Colonic mucosa (tissue), 4 donors: ENCODE measurements around the gene PPM1N. TPM values are rescaled to one million over a fixed set of nuclear protein-coding genes. Genes with fewer than 3 reads are reported as not detected.

ENCODE experiments used
- DNase-seq: peaks from one replicate; pipeline ENCODE4 v3.0.0-alpha.2; 2020
- H3K27ac ChIP-seq: fragments of 200-600 bp; one replicate; pipeline ENCODE4 v1.8.0; 2021
- H3K27me3 ChIP-seq: fragments of 200-600 bp; one replicate; pipeline ENCODE4 v1.8.0; 2021
- H3K36me3 ChIP-seq: fragments of 200-600 bp; one replicate; pipeline ENCODE4 v1.8.0; 2021
- H3K4me1 ChIP-seq: fragments of 200-600 bp; one replicate; pipeline ENCODE4 v1.8.0; 2021; ENCODE audit warnings: mild to moderate bottlenecking
- H3K4me3 ChIP-seq: fragments of 200-600 bp; one replicate; pipeline ENCODE4 v1.8.0; 2021
- H3K9ac ChIP-seq, 2 donors: one replicate each; pipeline ENCODE4 v1.7.0; 2013; ENCODE audit warnings: control low read depth in 2 of 2, low read depth in 2 of 2, low read length in 2 of 2
- H3K9me3 ChIP-seq: fragments of 200-600 bp; one replicate; pipeline ENCODE4 v1.8.0; 2021
- intact Hi-C: fragments of 100-400 bp; cut with DNase I; formaldehyde crosslinking; loops from one replicate; pipeline ENCODE4 v1.14.1; 2022
- total RNA-seq, 2 donors: library from RNA; stranded (reverse); fragmentation: NEBNext Ultra II Directional in 1 of 2; extraction: Animal tissue kit (Norgen Biotek cat#: 25700) in 1 of 2; gene quantifications; one replicate each; pipeline ENCODE4 v1.2.1, GENCODE V29; 2021
- TF ChIP-seq, protein P1 (sequence below): fragments of 200-600 bp; IDR thresholded peaks from one replicate; pipeline ENCODE4 v1.8.0; 2022; ENCODE audit warnings: antibody characterized with exemption, mild to moderate bottlenecking
- donor health status: healthy.
- donor health status: DM: no; HTN: no; CAD: no.
- donor health status: DM: no; HTN: no; CAD: no.

PPM1N gene
- total RNA-seq, 2 donors from 2014 or later: 0.67 to 1.7 TPM

- H3K36me3 ChIP-seq: no peaks in the 10 kb centered on the region
- H3K27ac ChIP-seq: no peak overlapping the region
- intact Hi-C loops: no loop called here
- no peak for DNase-seq
- TF ChIP-seq, protein P1, sequence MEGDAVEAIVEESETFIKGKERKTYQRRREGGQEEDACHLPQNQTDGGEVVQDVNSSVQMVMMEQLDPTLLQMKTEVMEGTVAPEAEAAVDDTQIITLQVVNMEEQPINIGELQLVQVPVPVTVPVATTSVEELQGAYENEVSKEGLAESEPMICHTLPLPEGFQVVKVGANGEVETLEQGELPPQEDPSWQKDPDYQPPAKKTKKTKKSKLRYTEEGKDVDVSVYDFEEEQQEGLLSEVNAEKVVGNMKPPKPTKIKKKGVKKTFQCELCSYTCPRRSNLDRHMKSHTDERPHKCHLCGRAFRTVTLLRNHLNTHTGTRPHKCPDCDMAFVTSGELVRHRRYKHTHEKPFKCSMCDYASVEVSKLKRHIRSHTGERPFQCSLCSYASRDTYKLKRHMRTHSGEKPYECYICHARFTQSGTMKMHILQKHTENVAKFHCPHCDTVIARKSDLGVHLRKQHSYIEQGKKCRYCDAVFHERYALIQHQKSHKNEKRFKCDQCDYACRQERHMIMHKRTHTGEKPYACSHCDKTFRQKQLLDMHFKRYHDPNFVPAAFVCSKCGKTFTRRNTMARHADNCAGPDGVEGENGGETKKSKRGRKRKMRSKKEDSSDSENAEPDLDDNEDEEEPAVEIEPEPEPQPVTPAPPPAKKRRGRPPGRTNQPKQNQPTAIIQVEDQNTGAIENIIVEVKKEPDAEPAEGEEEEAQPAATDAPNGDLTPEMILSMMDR: no peak
- no peak overlapping the region for H3K4me3 ChIP-seq
- H3K27me3 ChIP-seq: peaks cover 24% of the 10 kb centered on the region
- peaks cover 16% of the 10 kb centered on the region for H3K4me1 ChIP-seq
- no peaks in the 10 kb centered on the region for H3K9me3 ChIP-seq
- H3K9ac ChIP-seq: no peak overlapping the region
Measured at GRCh38 chr19:45494261-45494916, 3.9 kb upstream of the PPM1N start.

GRCh38 chr19:45495178-45495577 lies 3.1 kb upstream of the PPM1N start:
- TF ChIP-seq, protein P1: no peak
- peaks cover 24% of the 10 kb centered on the region for H3K27me3 ChIP-seq
- no peak overlapping the region for H3K27ac ChIP-seq
- no peaks in the 10 kb centered on the region for H3K36me3 ChIP-seq
- H3K4me1 ChIP-seq: peaks cover 17% of the 10 kb centered on the region
- H3K4me3 ChIP-seq: no peak overlapping the region
- no peak for DNase-seq
- intact Hi-C loops: no loop called here
- no peak overlapping the region for H3K9ac ChIP-seq
- no peaks in the 10 kb centered on the region for H3K9me3 ChIP-seq

- peak; percentile 59 for DNase-seq
- Histone ChIP-seq H3K27ac (no peak overlapping the region), H3K27me3 (peaks cover 24% of the 10 kb centered on the region), H3K9me3 (no peaks in the 10 kb centered on the region), H3K36me3 (no peaks in the 10 kb centered on the region), H3K4me1 (peaks cover 17% of the 10 kb centered on the region), H3K9ac (peak overlapping the region; percentile 52 to 66), H3K4me3 (peak overlapping the region; percentile 67)
- TF ChIP-seq, protein P1: no peak
- intact Hi-C loops: no loop called here
Measured at GRCh38 chr19:45496349-45496953, 1.8 kb upstream of the PPM1N start.

DNA sequence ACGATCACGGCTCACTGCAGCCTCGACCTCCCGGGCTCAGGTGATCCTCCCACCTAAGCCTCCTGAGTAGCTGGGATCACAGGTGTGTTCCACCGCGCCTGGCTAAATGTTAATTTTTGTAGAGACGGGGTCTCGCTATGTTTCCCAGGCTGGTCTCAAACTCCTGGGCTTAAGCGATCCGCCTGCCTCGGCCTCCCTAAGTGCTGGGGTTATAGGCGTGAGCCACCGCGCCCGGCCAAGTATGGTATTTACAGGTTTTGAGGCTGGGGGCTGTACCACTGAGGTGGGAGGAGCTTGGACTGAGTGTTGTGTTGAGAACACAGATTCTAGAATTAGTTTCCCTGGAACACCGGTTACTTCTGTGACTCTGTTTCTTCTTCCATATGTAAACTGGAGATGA lies 452 bp upstream of the PPM1N start:
- TF ChIP-seq, protein P1: no peak
- DNase-seq: no peak
- no peaks in the 10 kb centered on the region for H3K36me3 ChIP-seq
- no peak overlapping the region for H3K9ac ChIP-seq
- no peak overlapping the region for H3K4me3 ChIP-seq
- H3K4me1 ChIP-seq: peaks cover 17% of the 10 kb centered on the region
- H3K27ac ChIP-seq: no peak overlapping the region
- H3K27me3 ChIP-seq: peaks cover 24% of the 10 kb centered on the region
- H3K9me3 ChIP-seq: no peaks in the 10 kb centered on the region
- intact Hi-C loops: no loop called here

- Histone ChIP-seq H3K9me3 (no peaks in the 10 kb centered on the region), H3K4me3 (peak overlapping the region; percentile 20), H3K27ac (no peak overlapping the region), H3K27me3 (peaks cover 24% of the 10 kb centered on the region), H3K4me1 (peaks cover 14% of the 10 kb centered on the region), H3K36me3 (no peaks in the 10 kb centered on the region), H3K9ac (no peak overlapping the region)
- peak; percentile 78 for DNase-seq
- intact Hi-C loops: no loop called here
- TF ChIP-seq, protein P1: no peak
Measured at GRCh38 chr19:45499196-45500180, 1.2 kb downstream of the PPM1N start.
